Stimulated activated CD8-positive, alpha-beta memory T cell treated with anti-CD3 and anti-CD28 coated beads, Interleukin-4, amount 100 ng/mL, for 24 hours (primary cell): Measurements from ENCODE around the gene DIO3.
"Not testable (repeated sequence)": the region's sequence is repeated elsewhere in the genome, so short reads cannot be mapped to it uniquely, and the experiment has no call there.

Experiments
- DNase-seq: peaks from one replicate; pipeline ENCODE4 v3.0.0-alpha.2; 2020; ENCODE audit warnings: low read depth

DIO3 gene

GRCh38 chr14:101543814-101544213 lies 17.5 kb upstream of the DIO3 start:
- DNase-seq: no peak

- DNase-seq: no peak
Measured at GRCh38 chr14:101544550-101544949, 16.7 kb upstream of the DIO3 start.

- DNase-seq: no peak
Measured at GRCh38 chr14:101546706-101547105, 14.6 kb upstream of the DIO3 start.

GRCh38 chr14:101547107-101547738 lies 14.1 kb upstream of the DIO3 start:
- no peak for DNase-seq

GRCh38 chr14:101547961-101548669 lies 13.2 kb upstream of the DIO3 start:
- DNase-seq: no peak

GRCh38 chr14:101548710-101549109 lies 12.6 kb upstream of the DIO3 start:
- no peak for DNase-seq

- no peak for DNase-seq
Measured at GRCh38 chr14:101549154-101549553, 12.1 kb upstream of the DIO3 start.

GRCh38 chr14:101550202-101550912 lies 10.9 kb upstream of the DIO3 start:
- DNase-seq: not testable (repeated sequence)

- DNase-seq: no peak
Measured at GRCh38 chr14:101551729-101552595, 9.3 kb upstream of the DIO3 start.

GRCh38 chr14:101552786-101553231 lies 8.5 kb upstream of the DIO3 start:
- DNase-seq: no peak

GRCh38 chr14:101553393-101553792 lies 7.9 kb upstream of the DIO3 start:
- DNase-seq: no peak

GRCh38 chr14:101553931-101554330 lies 7.4 kb upstream of the DIO3 start:
- DNase-seq: no peak

- no peak for DNase-seq
Measured at GRCh38 chr14:101554991-101555668, 6.2 kb upstream of the DIO3 start.

GRCh38 chr14:101555669-101556043 lies 5.6 kb upstream of the DIO3 start:
- not testable (repeated sequence) for DNase-seq

GRCh38 chr14:101556131-101556530 lies 5.2 kb upstream of the DIO3 start:
- no peak for DNase-seq

- no peak for DNase-seq
Measured at GRCh38 chr14:101556566-101557320, 4.6 kb upstream of the DIO3 start.

GRCh38 chr14:101557321-101557695 lies 4.0 kb upstream of the DIO3 start:
- no peak for DNase-seq

- no peak for DNase-seq
Measured at GRCh38 chr14:101557811-101558738, 3.2 kb upstream of the DIO3 start.

- no peak for DNase-seq
Measured at GRCh38 chr14:101558739-101559240, 2.5 kb upstream of the DIO3 start.

- DNase-seq: no peak
Measured at GRCh38 chr14:101559250-101559623, 2.1 kb upstream of the DIO3 start.
